Coronary artery (tissue), 2 donors: ENCODE measurements around the gene ZKSCAN3.
"Not testable (repeated sequence)": the region's sequence is repeated elsewhere in the genome, so short reads cannot be mapped to it uniquely, and the experiment has no call there.

Experiments used
- DNase-seq: peaks from one replicate; pipeline ENCODE4 v3.0.0-alpha.2; 2017; ENCODE audit warnings: low spot score
- H3K27ac ChIP-seq, 2 donors: fragments of 200-600 bp; sonication (generic); one replicate each; pipeline ENCODE4 v1.5.1; 2016 to 2019
- H3K4me3 ChIP-seq: fragments of 200-600 bp; sonication (generic); 2 replicates; pipeline ENCODE4 v1.5.1; 2016; ENCODE audit warnings: mild to moderate bottlenecking, moderate library complexity
- TF ChIP-seq, protein P1 (sequence below): fragments of 200-600 bp; sonication (generic); IDR thresholded peaks from one replicate; pipeline ENCODE4 v1.5.1; 2019; ENCODE audit warnings: antibody characterized with exemption

The ZKSCAN3 gene

DNA sequence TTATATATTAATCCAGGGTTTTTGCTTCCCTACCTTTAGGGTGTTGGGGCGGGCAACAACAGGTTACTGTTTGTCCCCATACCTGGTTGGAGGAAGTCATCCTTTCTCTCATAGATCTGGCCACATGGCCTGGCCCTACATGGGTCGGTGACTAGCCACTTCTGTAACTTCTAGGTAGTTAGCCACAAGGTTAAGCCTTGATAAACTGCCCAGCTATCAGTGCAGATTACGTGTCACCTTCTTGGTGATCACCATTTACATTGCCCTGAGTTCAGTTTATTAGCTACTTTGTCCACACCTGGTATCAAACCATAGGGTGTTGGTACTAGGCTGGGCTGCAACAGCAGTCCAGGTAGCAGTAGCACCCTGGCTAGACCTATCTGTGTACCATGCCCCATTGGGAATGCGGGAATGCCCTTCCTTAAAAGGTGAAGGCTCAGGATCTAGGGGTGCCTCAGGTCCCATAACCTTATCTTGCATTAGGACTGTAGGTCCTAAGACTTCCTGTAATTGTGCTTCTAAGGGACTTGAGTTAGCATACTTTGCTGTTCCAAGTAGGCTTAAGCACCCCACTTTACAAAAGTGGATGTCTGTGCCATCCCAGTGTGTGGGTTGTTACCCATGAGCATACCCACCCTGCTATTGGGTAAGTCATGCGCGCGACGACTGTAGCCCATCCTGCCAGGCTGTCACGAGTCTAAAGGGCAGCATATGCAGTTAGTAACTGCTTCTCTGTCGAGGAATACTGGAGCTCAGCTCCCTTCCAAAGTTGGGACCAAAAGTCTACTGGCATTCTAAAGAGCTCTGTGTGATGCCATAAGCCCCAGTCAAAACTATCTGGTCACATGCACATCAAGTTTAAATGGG lies 5.2 kb downstream of the ZKSCAN3 start:
- Histone ChIP-seq H3K27ac (peak overlapping the region; percentile 22 to 80), H3K4me3 (peak overlapping the region; percentile 67)
- no peak for DNase-seq
- TF ChIP-seq, protein P1, sequence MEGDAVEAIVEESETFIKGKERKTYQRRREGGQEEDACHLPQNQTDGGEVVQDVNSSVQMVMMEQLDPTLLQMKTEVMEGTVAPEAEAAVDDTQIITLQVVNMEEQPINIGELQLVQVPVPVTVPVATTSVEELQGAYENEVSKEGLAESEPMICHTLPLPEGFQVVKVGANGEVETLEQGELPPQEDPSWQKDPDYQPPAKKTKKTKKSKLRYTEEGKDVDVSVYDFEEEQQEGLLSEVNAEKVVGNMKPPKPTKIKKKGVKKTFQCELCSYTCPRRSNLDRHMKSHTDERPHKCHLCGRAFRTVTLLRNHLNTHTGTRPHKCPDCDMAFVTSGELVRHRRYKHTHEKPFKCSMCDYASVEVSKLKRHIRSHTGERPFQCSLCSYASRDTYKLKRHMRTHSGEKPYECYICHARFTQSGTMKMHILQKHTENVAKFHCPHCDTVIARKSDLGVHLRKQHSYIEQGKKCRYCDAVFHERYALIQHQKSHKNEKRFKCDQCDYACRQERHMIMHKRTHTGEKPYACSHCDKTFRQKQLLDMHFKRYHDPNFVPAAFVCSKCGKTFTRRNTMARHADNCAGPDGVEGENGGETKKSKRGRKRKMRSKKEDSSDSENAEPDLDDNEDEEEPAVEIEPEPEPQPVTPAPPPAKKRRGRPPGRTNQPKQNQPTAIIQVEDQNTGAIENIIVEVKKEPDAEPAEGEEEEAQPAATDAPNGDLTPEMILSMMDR = no peak

DNA sequence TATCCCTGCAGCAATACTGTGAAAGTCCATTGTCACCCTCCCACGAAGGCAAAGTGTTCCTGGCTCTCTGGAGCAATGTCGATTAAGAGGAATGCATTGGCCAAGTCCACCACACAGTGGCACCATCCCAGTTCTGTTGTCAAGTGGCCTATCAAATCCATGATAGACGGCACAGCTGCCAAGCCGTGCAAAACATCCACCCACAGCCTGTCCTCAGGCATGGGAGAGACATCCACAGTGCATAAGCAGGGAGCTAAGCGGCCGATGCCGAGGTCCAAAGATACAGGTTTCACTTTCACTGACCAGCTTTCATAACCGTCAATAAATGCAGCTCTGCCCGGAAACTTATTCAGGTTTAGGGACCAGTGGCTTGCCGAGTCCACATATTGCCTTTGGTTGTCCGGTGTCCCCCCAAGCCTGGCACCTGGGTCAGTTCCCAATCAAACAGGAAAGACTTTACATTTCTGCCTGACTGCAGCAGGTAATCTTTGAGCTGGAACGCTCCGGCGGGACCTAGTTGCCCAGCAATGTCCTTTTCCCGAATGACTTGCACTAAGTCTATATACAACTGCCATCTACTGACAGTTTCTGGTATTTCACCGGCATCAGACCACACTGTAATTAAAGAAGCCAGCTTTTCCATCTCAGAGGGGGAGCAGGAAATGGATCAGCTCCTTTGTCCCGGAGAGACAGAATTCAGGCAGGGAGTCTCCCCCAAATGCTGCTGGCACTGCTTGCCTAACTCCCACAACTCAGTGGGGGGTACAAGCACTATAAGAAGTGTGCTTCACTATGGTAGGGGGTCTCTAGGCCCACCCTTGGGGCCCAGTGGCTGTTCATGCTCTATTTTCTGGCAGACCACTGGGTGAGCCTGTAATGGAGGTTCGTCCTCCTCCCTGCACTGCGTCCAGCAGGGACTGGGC lies 6.3 kb downstream of the ZKSCAN3 start:
- Histone ChIP-seq H3K27ac (peak overlapping the region; percentile 22 to 80), H3K4me3 (peak overlapping the region; percentile 67)
- TF ChIP-seq, protein P1 = peak; percentile 67
- peak; percentile 80 for DNase-seq

- TF ChIP-seq, protein P1 = no peak
- no peak for DNase-seq
- Histone ChIP-seq H3K4me3 (peak overlapping the region; percentile 67), H3K27ac (peak overlapping the region in 1 of 2 donors; percentile 80)
Measured at GRCh38 chr6:28356666-28357020, 6.9 kb downstream of the ZKSCAN3 start.

GRCh38 chr6:28357036-28357435 lies 7.3 kb downstream of the ZKSCAN3 start:
- TF ChIP-seq, protein P1 = no peak
- H3K27ac ChIP-seq = no peak overlapping the region
- H3K4me3 ChIP-seq = no peak overlapping the region
- no peak for DNase-seq

DNA sequence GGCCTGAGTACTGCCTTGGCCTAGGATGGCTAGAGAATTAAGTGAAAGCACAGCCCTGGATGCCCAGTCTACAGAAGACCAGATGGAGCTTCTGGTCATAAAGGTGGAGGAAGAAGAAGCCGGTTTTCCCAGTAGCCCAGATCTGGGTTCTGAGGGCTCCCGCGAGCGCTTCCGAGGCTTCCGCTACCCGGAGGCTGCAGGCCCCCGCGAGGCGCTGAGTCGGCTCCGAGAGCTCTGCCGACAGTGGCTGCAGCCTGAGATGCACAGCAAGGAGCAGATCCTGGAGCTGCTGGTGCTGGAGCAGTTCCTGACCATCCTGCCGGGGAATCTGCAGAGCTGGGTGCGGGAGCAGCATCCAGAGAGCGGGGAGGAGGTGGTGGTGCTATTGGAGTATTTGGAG lies 9.8 kb downstream of the ZKSCAN3 start:
- H3K27ac ChIP-seq, H3K4me3 ChIP-seq, DNase-seq: not testable (repeated sequence)

- H3K4me3 ChIP-seq = no peak overlapping the region
- H3K27ac ChIP-seq = no peak overlapping the region
- no peak for DNase-seq
- TF ChIP-seq, protein P1 = no peak
Measured at GRCh38 chr6:28360961-28361360, 11.2 kb downstream of the ZKSCAN3 start.

DNA sequence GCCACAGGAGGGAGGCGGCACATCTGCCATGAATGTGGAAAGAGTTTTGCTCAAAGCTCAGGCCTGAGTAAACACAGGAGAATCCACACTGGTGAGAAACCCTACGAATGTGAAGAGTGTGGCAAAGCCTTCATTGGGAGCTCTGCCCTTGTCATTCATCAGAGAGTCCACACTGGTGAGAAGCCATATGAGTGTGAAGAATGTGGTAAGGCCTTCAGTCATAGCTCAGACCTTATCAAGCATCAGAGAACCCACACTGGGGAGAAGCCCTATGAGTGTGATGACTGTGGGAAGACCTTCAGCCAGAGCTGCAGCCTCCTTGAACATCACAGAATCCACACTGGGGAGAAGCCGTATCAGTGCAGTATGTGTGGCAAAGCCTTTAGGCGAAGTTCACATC lies 15.8 kb downstream of the ZKSCAN3 start:
- H3K27ac ChIP-seq, H3K4me3 ChIP-seq, DNase-seq: not testable (repeated sequence)

DNA sequence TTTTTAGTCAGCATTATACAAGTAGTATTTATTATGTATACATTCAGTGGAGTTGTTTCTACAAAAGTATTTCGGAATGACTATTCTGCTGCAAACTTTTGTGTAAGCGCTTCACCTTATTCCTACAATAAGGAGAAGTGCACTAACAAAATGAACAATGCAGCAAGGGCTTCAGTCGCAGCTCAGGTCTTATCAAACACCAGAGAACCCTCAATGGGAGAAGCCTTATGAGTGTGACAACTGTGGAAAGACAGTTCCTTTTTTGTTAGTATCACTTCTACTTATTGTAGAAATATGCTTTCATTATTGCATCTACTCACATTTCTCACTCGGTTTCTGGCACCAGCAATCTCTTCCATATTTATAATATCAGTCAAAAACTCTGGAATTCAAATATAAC lies 18.8 kb downstream of the ZKSCAN3 start:
- Histone ChIP-seq H3K4me3 (no peak overlapping the region), H3K27ac (no peak overlapping the region)
- DNase-seq = no peak
- TF ChIP-seq, protein P1 = no peak
